Activated CD8-positive, alpha-beta memory T cell treated with anti-CD3 and anti-CD28 coated beads for 48 hours (primary cell): Measurements from ENCODE around the gene RAB3C.

Experiments used
- DNase-seq, 3 experiments: peaks; one replicate each; pipeline ENCODE4 v3.0.0-alpha.2; 2020; ENCODE audit warnings: low read depth in 2 of 3, low spot score in 2 of 3

RAB3C gene

DNA sequence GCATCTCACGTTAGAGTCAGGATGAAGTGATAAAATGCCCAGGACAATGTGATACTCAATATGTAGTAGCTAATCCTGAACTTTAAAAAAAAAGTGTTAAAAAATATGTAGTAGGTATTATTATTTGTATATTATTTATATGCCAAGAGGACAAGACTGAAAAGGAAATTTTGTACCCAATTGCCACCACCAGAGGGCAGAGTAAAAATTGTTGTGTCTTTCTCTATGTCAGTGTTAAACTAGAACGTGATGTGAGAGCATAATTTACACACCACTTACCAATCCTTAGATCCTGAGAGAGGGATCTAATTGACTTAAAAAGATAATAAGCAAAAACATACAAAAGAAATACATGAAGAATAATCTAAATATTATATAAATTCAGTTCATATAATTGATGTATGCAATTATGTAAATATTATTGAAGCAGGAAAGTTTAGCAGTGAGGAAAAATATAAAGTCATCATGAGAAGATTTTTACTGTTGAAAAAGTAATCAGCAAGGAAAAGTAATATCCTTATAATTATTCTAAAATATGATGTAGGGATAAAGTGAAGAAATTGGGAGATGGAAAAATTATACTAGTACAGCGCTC lies 288.9 kb downstream of the RAB3C start:
- no peak for DNase-seq

DNA sequence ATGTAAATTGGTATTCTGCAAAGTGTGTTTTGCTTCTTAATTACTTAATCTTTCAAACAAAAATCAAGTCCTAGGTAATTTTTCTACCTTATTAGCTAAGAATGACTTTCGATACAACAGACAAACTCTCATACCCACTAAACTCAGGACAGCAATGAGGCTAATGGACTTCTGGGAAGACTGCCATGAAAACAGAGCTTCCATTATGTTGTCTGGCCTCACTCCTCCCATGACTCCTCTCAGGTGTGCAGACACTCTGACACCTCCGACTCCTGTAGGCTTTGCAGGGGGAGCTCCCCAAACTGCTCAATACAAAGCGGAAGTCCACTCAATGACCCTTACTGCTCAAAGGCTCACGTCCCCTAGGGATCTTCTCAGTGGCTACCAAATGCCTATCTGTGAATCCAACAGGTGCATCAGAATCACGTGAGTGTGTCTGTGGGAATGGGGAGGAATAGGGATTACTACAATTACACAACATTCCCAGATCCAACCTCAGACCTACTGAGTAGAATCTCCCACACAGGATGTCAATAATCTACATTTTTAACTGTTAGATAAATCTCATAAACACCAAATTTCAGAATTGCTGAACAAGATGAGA lies 289.9 kb downstream of the RAB3C start:
- DNase-seq: no peak

DNA sequence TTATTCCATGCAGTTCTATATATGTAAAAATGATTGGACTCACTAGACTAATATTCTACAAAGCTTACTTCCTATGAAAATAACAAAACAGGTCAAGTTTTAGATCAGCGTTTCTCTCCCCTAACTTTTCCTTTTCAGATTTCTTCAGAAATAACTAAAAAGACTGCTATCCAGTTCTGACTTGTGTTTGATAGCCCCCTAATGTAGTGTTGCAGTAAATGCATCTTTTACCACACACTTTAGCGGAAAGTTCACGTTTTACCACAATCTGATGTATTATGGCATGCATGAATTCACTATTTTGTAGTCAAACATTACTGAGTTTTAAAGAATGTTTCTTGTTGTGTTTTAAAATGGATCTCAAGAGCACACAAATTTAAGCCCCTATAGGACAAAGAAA lies 292.7 kb downstream of the RAB3C start:
- no peak for DNase-seq

DNA sequence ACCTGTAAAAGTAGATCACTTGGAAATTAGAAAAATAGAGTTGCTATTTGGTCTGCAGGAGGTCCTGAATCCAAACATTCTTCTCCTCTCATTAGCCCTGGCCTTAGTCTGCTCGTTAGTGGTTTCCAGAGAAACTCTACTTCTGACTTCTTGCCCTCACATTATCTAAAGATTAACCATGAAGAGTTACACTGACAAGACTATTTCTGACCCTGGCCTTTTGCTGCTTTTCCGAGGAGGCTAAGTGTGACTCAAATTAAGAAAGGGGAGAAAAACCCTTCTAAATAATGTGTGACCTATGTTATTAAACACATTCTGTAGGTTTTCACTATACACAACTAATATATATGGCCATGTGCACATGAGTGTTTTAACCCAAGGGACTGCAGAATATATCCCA lies 302.4 kb downstream of the RAB3C start:
- DNase-seq: no peak

DNA sequence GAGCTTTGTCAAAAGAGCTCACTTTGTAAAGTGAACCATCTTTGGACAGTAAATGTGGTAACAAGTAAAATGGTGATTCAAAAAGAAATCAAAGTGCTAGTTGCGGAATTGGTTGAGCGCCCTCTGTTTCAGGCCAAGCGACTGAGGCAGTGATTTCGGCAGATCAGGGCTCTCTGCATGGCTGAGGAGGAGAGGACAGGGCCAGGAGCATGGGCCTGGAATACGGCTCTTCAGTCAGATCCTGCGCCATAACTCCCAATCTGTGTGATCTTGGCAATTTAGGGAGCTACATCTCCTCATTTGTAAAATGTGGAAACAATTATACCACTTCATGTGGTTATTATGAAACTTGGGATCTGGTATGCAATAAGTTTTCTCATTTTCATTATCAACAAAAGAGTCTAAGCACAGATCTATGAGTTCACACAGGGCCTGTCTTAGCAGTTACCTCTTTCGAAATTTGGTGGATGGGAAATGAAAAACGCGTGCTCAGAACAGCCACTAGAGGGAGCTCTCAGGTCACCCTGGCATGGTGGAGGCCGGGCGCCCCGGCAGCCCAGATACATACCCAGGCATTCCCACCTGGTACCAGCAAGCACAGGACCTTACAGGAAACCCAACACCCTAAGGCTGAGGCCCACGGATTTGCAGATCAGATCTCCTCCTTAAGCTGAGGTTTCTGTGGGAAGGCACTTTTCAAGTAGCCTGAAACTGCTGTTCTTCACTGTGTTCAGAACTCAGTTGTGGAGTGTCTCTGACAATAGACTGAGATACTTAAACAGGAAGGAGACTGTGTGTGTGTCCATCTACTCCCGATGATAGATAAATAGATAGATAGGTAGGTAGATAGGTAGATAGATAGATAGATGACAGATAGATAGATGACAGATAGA lies 303.7 kb downstream of the RAB3C start:
- DNase-seq: peak in 2 of 3 experiments; percentile 36 to 55

DNA sequence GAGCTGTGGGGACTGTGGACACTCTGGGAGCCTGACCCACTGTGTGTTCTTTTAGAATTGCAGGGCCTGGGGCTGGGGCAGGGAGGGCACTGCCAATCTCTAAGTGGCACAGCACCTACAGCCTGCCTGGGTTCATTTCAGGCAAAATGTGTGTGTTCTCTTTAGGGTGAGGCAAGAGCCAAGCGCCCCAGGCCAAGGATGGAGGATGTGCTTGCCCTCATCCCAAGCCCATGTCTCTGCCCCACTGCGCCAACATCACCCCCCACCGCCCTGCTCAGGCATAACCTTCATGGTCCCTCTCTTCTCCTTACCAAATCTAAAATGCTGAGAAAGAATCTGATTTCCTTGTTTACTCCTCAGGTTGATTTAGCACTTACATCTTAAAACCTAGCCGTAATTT lies 304.4 kb downstream of the RAB3C start:
- DNase-seq: no peak

DNA sequence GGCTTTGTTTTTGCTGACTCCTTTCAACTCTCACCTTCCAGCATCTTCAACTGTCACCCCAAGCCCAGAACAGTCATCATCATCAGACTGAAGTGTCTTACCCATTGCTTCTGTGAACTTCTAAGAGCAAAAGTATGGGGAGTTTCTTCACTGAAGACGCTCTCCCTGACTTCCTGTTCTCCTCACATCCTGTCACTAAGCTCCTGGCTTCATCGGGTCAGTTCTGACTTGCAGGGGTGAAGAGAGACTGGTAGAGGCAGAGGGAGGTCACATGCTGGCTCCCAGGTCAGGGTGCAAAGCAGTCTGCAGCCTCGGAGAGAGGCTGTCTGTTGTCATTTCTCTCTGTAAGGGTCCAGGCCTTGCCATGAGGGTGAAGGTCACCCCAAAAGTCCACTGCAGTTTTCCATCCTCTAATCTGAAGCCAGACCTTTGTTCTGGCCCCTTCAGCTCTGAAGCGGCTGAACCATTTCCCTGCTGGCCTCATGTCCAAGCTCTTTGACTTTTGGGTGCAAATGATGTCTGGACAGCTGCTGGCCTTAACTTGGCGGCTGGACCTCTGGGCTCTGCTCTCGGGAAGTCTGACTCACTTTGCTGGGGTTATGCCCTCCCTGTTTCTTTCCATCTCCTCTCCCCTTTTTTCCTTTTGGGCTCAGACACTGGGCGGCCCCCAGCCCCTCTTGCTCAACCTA lies 305.0 kb downstream of the RAB3C start:
- DNase-seq: no peak

DNA sequence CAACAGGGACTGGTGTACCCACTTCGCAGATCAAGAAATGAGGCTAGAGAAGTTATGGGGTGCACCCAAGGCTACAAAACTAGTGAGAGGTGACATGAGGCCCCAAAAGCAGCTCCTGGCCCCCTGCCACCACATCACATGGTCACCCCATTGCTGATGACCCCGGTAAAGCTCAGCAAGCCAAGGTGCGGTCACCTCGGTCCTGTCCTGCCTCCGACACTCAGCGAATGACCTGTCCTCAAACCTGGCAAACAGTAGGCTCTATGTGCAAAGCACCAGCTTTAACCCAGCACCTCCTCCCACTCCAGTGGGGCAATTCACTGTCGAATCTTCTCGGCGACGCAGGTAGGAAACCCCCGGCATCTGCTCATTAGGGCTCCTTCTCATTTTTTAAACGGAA lies 307.4 kb downstream of the RAB3C start:
- DNase-seq: no peak

DNA sequence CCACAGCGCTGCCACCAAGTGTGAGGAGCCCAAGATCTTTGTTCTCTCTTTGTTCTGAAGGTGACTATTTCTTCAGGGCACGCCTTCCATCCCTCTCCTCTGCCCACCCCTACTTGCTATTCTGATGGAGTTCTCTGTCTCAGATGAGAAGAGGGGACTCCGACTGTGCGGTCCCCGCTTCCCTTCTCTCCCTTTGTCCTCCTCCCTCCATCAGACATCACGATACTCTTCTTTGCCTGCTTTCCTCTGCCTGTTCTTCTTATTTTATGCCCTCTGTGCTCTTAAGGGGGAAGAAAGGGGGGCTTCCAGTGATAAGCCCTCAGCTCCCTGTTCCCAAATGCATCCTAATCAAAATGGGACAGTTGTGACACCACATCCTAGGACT lies 307.8 kb downstream of the RAB3C start:
- DNase-seq: no peak

DNA sequence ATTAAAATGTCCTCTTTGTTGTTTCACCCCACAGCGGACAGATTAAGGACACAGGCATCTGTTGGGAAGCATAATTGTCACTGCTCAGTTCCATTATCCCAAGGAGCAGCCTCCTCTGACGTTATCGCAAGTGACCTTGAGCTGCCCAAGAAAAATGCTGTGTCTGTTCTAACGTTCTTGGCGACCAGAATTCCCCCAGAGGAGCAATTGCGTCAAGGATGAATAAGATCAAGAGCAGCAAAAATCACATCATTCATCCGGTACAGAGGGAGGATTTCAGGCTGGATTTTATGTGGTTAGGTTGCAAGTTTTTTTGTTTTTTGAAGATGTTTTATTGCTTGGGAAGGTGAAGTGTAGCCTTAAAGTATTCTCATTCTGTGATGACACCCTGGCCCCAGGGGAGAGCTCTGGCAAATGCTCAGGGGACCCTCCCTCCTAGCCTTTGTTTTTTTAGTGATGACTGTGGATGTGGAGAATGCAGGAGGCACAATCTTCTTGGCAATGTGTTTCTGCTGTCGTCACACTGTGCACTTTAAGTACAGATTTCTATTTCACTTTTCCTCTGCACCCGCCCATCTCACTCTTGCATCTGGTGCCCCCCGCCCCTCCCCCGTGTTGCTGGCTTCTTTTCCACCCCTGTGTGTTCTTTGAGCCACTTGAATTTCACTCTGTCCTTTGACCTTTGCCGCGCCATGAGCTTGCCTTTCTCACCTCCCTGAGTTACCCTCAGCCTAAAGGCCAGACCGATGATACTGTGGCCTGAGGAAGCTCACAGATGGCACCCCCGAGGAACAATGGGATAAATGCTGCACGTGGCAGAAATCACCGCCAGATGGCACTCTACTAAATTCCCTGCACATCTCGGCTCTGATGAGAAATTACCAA lies 308.5 kb downstream of the RAB3C start:
- DNase-seq: peak in 2 of 3 experiments; percentile 30 to 32

DNA sequence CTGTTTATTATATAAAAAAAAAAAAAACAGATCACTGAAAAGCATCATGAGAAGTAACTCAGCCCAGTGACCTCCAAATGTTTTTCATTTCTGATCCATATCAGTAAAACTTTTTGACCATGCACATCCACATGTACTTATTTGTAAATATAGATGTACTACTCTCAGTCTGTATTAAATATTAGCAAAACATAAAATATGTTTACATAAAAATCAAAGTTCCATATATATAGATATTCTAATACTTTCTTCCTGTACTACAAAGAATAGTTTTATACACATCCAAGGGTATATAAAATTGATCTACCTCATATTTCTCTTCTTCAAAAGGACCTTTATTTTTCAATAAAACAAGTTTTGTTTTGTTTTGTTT lies 309.1 kb downstream of the RAB3C start:
- no peak for DNase-seq

DNA sequence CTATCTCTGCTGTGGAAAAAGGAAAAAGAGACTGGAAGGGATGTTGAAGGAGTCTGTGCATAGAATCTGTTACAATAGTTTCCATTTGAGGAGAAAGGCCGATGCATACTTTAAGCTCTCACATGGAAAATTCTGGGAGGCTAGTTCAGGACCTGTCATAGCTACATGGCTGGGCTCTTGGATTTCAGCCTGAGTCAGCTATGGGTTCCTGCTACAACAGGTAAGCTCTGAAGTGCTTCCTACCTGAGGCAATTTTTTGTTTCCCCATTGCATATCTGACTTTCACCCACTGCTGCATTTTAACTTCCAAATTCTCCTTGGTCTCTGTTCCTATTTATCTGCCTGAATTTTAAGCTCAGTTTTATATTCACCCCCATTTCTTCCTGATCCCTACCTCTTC lies 310.7 kb downstream of the RAB3C start:
- no peak for DNase-seq

DNA sequence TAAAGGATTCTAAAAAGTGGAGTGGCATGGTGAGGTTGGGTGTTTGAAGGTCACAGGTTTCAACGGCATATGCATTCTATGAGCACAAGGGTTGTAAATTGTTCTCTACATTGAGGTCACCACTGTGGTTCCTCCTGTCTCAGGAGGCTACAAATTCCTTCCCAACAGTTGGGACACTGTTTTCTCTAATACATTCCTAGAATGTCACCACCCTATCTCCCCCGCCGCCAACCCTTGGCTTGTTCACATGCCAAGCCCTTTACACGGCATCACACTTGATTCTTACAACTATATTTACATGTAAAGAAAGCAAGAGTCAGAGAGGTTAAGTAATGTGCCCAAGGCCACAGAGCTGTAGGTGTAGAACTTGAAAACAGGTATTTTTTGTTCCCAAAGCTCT lies 315.1 kb downstream of the RAB3C start:
- DNase-seq: no peak

DNA sequence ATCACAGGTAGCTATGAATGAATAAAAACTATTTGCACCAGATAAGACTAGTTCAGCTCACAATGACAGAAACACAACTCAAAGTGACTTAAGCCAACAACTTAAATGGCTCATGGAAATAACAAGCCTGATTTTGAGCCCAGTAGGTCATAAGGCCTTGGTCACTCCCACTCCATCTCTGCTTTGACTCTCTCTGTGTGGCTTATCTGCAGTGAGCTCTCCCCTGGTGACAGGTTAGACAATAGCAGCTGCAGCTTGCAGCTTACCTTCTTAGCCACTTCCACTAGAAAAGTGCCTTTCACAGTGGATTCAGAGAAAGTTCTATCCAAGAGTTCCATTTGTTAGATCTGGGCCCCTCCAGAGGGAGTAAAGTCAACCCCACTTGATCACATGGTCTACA lies 315.7 kb downstream of the RAB3C start:
- no peak for DNase-seq

DNA sequence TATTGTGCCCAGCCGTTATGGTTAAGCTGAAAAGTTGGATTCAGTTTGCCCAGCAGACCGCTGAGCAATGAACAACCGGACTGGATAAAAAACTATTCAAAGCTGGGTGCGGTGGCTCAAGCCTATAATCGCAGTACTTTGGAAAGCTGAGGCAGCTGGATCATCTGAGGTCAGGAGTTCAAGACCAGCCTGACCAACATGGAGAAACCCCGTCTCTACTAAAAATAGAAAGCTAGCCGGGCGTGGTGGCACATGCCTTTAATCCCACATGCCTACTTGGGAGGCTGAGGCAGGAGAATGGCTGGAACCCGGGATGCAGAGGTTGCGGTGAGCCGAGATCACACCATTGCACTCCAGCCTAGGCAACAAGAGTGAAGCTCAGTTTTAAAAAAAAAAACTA lies 318.4 kb downstream of the RAB3C start:
- no peak for DNase-seq

DNA sequence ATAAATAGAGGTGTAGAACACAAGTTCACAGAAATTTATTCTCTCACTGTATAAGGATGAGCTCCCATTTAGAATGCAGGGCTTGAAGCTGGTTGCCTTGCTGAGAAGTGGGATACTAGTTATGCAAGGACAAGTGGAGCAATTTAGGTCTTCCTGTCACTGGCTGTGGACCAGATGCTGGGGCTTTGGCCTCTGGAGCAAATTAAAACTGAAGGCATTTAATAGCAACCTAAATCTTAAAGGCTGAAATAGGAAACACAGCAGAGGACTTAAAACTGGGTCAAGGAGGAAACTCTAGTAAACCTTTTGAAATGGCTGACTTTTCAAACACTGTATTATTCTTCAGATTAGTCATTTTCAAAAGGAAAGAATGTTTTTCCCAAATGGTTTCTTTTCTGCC lies 319.4 kb downstream of the RAB3C start:
- no peak for DNase-seq

DNA sequence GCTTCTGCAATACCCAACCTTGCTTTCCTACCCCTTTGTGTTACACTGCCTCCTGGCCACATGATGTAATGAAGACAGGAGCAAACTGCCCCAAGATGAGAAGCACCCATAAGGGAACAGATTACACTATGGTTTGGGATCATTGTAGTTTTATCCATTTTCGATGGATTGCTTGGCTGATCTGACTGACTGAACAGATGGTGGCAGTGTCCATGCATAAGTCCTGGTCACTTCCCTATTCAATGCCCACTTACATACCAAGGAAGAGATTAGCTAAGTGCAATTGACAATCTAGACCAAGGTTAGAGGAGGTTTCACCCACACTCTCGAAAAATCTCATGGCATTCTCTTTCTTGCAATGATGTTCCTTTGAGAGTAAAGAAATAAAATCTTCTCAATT lies 319.9 kb downstream of the RAB3C start:
- DNase-seq: no peak

DNA sequence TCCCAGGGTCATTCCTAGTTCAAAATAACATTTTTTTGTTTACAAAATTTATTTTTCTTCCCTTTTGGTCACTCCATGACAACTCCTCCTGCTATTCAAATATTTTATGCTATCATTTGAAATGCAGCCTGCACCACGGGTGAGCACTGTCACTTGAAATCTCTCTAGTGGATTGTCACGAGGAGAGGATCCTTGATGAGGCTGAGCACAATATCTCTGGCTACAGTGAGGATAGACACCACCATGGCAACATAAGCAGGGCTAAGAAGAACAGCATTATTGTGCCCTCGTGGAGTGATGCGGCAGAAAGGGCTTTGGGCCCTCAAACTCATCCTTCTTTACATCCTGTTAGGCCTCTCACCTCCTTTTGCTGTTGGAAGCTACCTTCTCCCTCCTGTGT lies 321.9 kb downstream of the RAB3C start:
- DNase-seq: no peak

DNA sequence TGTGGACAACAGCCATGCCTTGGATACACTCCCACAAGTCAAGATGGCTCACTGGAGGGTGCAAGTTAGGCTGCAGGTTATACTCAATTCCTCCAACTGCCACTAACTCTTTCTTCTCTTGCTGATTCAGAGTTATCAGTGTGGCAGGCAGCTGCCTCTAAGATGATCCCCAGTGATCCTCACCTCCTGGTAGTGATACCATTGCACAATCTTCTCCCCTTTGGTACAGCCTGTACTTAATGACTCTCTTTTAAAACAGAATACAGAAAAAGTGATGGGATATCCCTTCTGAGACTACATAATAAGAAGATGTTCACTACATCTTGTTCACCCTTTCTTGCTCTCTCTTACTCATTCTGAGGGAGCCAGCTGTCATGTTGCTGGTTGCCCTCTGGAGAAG lies 323.1 kb downstream of the RAB3C start:
- no peak for DNase-seq
